Ishikawa (cell line): ENCODE results near the gene MED20.

Experiments
- CEBPB ChIP-seq: IDR thresholded peaks from 2 replicates; pipeline ENCODE4 v1.6.1; 2012
- CREB1 ChIP-seq: IDR thresholded peaks from 2 replicates; pipeline ENCODE4 v1.6.1; 2012; ENCODE audit warnings: low read depth
- EGR1 ChIP-seq: IDR thresholded peaks from 2 replicates; pipeline ENCODE4 v1.6.1; 2012
- EP300 ChIP-seq: IDR thresholded peaks from 2 replicates; pipeline ENCODE4 v1.6.1; 2012; ENCODE audit warnings: borderline replicate concordance
- FOXM1 ChIP-seq: IDR thresholded peaks from 2 replicates; pipeline ENCODE4 v1.6.1; 2012; ENCODE audit warnings: low read depth, borderline replicate concordance
- MAX ChIP-seq: IDR thresholded peaks from 2 replicates; pipeline ENCODE4 v1.6.1; 2012
- NFIC ChIP-seq: IDR thresholded peaks from 2 replicates; pipeline ENCODE4 v1.6.1; 2012
- RAD21 ChIP-seq: IDR thresholded peaks from 2 replicates; pipeline ENCODE4 v1.6.1; 2012; ENCODE audit warnings: low read depth
- REST ChIP-seq: IDR thresholded peaks from 2 replicates; pipeline ENCODE4 v1.6.1; 2012; ENCODE audit warnings: low read depth, mild to moderate bottlenecking
- TAF1 ChIP-seq: IDR thresholded peaks from 2 replicates; pipeline ENCODE4 v1.6.1; 2012; ENCODE audit warnings: low read depth, mild to moderate bottlenecking
- TCF12 ChIP-seq: IDR thresholded peaks from 2 replicates; pipeline ENCODE4 v1.6.1; 2012; ENCODE audit warnings: low read depth
- TEAD4 ChIP-seq: IDR thresholded peaks from 2 replicates; pipeline ENCODE4 v1.6.1; 2012
- USF1 ChIP-seq: IDR thresholded peaks from 2 replicates; pipeline ENCODE4 v1.6.1; 2012
- YY1 ChIP-seq: IDR thresholded peaks from 2 replicates; pipeline ENCODE4 v1.6.1; 2012; ENCODE audit warnings: low read depth
- ZBTB7A ChIP-seq: IDR thresholded peaks from 2 replicates; pipeline ENCODE4 v1.6.1; 2012; ENCODE audit warnings: low read depth

Gene MED20

GRCh38 chr6:41934278-41935192 is 13.6 kb upstream of the MED20 start:
- TF ChIP-seq YY1, result no peak
- TF ChIP-seq RAD21, result no peak
- TF ChIP-seq USF1, result no peak
- TF ChIP-seq FOXM1, result no peak
- no peak for TF ChIP-seq CEBPB
- no peak for TF ChIP-seq REST
- no peak for TF ChIP-seq EGR1
- no peak for TF ChIP-seq CREB1
- TF ChIP-seq TEAD4, result no peak
- TF ChIP-seq MAX, result no peak
- TF ChIP-seq TAF1, result no peak
- no peak for TF ChIP-seq NFIC
- TF ChIP-seq ZBTB7A, result no peak
- no peak for TF ChIP-seq TCF12
- no peak for TF ChIP-seq EP300

- TF ChIP-seq CREB1 (no peak), NFIC (no peak), EP300 (no peak)
Observed at GRCh38 chr6:41932378-41932777, 11.4 kb upstream of the MED20 start.

GRCh38 chr6:41931792-41932191 is 10.9 kb upstream of the MED20 start:
- no peak for TF ChIP-seq CREB1
- no peak for TF ChIP-seq EGR1
- no peak for TF ChIP-seq EP300

GRCh38 chr6:41929924-41930323 is 9.0 kb upstream of the MED20 start:
- TF ChIP-seq ZBTB7A, result no peak

- TF ChIP-seq REST (no peak), RAD21 (no peak), TAF1 (no peak), CREB1 (no peak), MAX (no peak), NFIC (no peak), ZBTB7A (no peak), FOXM1 (no peak), EP300 (no peak), TEAD4 (no peak), CEBPB (no peak), EGR1 (no peak), YY1 (no peak), TCF12 (no peak), USF1 (no peak)
Observed at GRCh38 chr6:41927253-41927652, 6.3 kb upstream of the MED20 start.

GRCh38 chr6:41922154-41922553 is 1.2 kb upstream of the MED20 start:
- TF ChIP-seq RAD21 (no peak), REST (no peak), NFIC (no peak), EGR1 (no peak), CEBPB (no peak), TCF12 (no peak), MAX (no peak), ZBTB7A (no peak), CREB1 (no peak), FOXM1 (no peak), EP300 (no peak), TEAD4 (no peak), TAF1 (no peak), YY1 (no peak), USF1 (no peak)
